Uterus (tissue), 4 donors: ENCODE results near the gene BTD. TPM values are rescaled to one million over a fixed set of nuclear protein-coding genes. Genes with fewer than 3 reads are reported as not detected.

Experiments used
- DNase-seq, 2 donors: peaks; one replicate each; pipeline ENCODE4 v3.0.0-alpha.2; 2019 to 2020
- H3K27ac ChIP-seq, 2 donors: fragments of 200-600 bp; sonication (generic); 1 replicate in 1 of 2; 2 replicates in 1 of 2; pipeline ENCODE4 v1.5.1; 2016 to 2018
- H3K27me3 ChIP-seq, 2 donors: fragments of 200-600 bp; sonication (generic); one replicate each; pipeline ENCODE4 v1.5.1; 2018 to 2019; ENCODE audit warnings: control low read depth in 1 of 2
- H3K36me3 ChIP-seq, 2 donors: fragments of 200-600 bp; sonication (generic); one replicate each; pipeline ENCODE4 v1.5.1; 2019; ENCODE audit warnings: control low read depth in 1 of 2
- H3K4me1 ChIP-seq, 2 donors: fragments of 200-600 bp; sonication (generic); one replicate each; pipeline ENCODE4 v1.5.1; 2018 to 2019; ENCODE audit warnings: control low read depth in 1 of 2
- H3K4me3 ChIP-seq, 2 donors: fragments of 200-600 bp; sonication (generic); 1 replicate in 1 of 2; 2 replicates in 1 of 2; pipeline ENCODE4 v1.5.1; 2018 to 2019; ENCODE audit warnings: mild to moderate bottlenecking in 1 of 2
- H3K9me3 ChIP-seq, 2 donors: fragments of 200-600 bp; sonication (generic); one replicate each; pipeline ENCODE4 v1.5.1; 2019; ENCODE audit warnings: control low read depth in 1 of 2
- POLR2A ChIP-seq, 2 donors: fragments of 450-650 bp; IDR thresholded peaks; one replicate each; pipeline ENCODE4 v1.6.1; 2016; ENCODE audit warnings: antibody characterized with exemption in 2 of 2, mild to moderate bottlenecking in 1 of 2, moderate library complexity in 1 of 2
- intact Hi-C: fragments of 100-400 bp; cut with DNase I; formaldehyde crosslinking; loops from one replicate; pipeline ENCODE4 v1.15.1; 2023; ENCODE audit warnings: low total_unique reads
- total RNA-seq, 4 donors: library from RNA; depleted of rRNA in 3 of 4; stranded (reverse); fragments of >200 nt in 3 of 4; gene quantifications; one replicate each; pipeline versions ENCODE4 v1.1.0 to v1.2.4, GENCODE V29; 2014 to 2023
- TF ChIP-seq, protein P1 (sequence below), 4 experiments: fragments of 200-600 bp in 2 of 4; fragments of 450-650 bp in 2 of 4; sonication (generic) in 2 of 4; IDR thresholded peaks; one replicate each; pipeline ENCODE4 v1.5.1; 2016 to 2019; ENCODE audit warnings: antibody characterized with exemption in 4 of 4, mild to moderate bottlenecking in 2 of 4, moderate library complexity in 1 of 4
- donor health status: DM: yes; HTN: yes; CAD: no.

BTD gene
- total RNA-seq, 4 donors from 2014 or later: 6.5 to 31.3 (median 21.5) TPM

DNA sequence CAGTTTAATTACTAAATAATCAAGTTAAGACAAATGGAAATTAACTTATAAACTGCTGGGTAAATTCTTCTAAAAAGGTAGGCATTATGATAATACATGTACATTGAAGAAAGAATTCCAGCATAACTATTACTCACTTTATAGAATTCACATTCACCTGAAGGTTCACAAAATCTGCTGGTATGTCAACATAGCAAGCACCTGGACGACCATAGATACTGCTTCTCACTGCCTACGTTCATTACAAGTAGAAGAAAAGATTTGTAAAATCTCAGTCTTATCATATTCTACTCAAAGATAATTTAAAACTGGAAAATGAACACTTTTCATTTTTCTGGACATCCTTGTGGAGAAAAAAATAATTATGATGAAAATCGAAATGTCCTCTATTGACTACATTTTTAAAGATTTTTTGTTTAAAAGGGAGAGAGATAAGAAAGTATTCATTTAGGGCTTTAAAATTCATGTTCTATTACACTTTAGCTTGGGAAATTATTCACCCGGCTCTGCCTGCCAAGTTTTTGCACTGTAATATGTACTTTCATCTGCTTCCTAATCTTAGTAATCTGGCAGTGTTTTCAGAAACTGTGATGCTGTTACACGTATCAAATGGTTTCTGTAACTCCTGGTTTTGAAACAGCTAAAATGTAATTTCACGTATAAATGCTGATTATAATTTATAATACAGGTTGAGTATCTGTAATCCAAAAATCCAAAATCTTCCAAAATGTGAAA, 16.3 kb upstream of the BTD start:
- Histone ChIP-seq H3K36me3 (no peaks in the 10 kb centered on the region), H3K27ac (no peak overlapping the region), H3K4me1 (no peaks in the 10 kb centered on the region), H3K9me3 (no peaks in the 10 kb centered on the region), H3K27me3 (no peaks in the 10 kb centered on the region), H3K4me3 (no peak overlapping the region)
- TF ChIP-seq, protein P1, sequence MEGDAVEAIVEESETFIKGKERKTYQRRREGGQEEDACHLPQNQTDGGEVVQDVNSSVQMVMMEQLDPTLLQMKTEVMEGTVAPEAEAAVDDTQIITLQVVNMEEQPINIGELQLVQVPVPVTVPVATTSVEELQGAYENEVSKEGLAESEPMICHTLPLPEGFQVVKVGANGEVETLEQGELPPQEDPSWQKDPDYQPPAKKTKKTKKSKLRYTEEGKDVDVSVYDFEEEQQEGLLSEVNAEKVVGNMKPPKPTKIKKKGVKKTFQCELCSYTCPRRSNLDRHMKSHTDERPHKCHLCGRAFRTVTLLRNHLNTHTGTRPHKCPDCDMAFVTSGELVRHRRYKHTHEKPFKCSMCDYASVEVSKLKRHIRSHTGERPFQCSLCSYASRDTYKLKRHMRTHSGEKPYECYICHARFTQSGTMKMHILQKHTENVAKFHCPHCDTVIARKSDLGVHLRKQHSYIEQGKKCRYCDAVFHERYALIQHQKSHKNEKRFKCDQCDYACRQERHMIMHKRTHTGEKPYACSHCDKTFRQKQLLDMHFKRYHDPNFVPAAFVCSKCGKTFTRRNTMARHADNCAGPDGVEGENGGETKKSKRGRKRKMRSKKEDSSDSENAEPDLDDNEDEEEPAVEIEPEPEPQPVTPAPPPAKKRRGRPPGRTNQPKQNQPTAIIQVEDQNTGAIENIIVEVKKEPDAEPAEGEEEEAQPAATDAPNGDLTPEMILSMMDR (IDR thresholded peaks at IDR 0.05): no peak
- no peak for TF ChIP-seq POLR2A (IDR thresholded peaks at IDR 0.05)
- no peak for DNase-seq
- intact Hi-C loops: no loop called here

GRCh38 chr3:15591242-15591641, 10.3 kb upstream of the BTD start:
- DNase-seq: no peak
- intact Hi-C loops: no loop called here
- TF ChIP-seq, protein P1 (IDR thresholded peaks at IDR 0.05): no peak
- Histone ChIP-seq H3K4me1 (no peaks in the 10 kb centered on the region), H3K4me3 (no peak overlapping the region), H3K27ac (no peak overlapping the region), H3K36me3 (no peaks in the 10 kb centered on the region), H3K9me3 (no peaks in the 10 kb centered on the region), H3K27me3 (no peaks in the 10 kb centered on the region)

DNA sequence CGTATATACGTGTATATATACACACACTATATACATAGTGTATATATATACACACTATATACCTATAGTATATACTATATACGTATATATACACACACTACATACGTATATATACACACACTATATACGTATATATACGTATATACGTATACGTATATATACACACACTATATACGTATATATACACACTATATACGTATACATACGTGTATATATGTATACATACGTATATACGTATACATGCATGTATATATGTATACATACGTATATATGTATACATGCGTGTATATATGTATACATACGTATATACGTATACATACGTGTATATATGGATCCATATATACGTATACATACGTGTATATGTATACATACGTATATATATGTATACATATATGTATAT, 9.6 kb upstream of the BTD start:
- intact Hi-C loops: no loop called here
- H3K27me3 ChIP-seq: no peaks in the 10 kb centered on the region
- no peak overlapping the region for H3K27ac ChIP-seq
- H3K4me1 ChIP-seq: no peaks in the 10 kb centered on the region
- TF ChIP-seq, protein P1 (IDR thresholded peaks at IDR 0.05): no peak
- TF ChIP-seq POLR2A (IDR thresholded peaks at IDR 0.05): no peak
- H3K9me3 ChIP-seq: no peaks in the 10 kb centered on the region
- H3K4me3 ChIP-seq: no peak overlapping the region
- DNase-seq: no peak
- no peaks in the 10 kb centered on the region for H3K36me3 ChIP-seq

- H3K27ac ChIP-seq: no peak overlapping the region
- H3K4me1 ChIP-seq: no peaks in the 10 kb centered on the region
- no peak for DNase-seq
- intact Hi-C loops: no loop called here
- no peaks in the 10 kb centered on the region for H3K9me3 ChIP-seq
- H3K4me3 ChIP-seq: no peak overlapping the region
- TF ChIP-seq, protein P1 (IDR thresholded peaks at IDR 0.05): no peak
- no peak for TF ChIP-seq POLR2A (IDR thresholded peaks at IDR 0.05)
- H3K36me3 ChIP-seq: no peaks in the 10 kb centered on the region
- no peaks in the 10 kb centered on the region for H3K27me3 ChIP-seq
Observed at GRCh38 chr3:15592968-15593367, 8.6 kb upstream of the BTD start.

GRCh38 chr3:15595955-15596354, 5.6 kb upstream of the BTD start:
- peaks cover 0 to 5% of the 10 kb centered on the region in 2 donors for H3K4me1 ChIP-seq
- no peak overlapping the region for H3K27ac ChIP-seq
- TF ChIP-seq POLR2A (IDR thresholded peaks at IDR 0.05): no peak
- TF ChIP-seq, protein P1 (IDR thresholded peaks at IDR 0.05): no peak
- intact Hi-C loops: no loop called here
- no peaks in the 10 kb centered on the region for H3K36me3 ChIP-seq
- no peak overlapping the region for H3K4me3 ChIP-seq
- no peaks in the 10 kb centered on the region for H3K9me3 ChIP-seq
- H3K27me3 ChIP-seq: no peaks in the 10 kb centered on the region
- DNase-seq: no peak
